Neural cell (in vitro differentiated cells): ENCODE data around the gene HIVEP2.

Experiments used
- EP300 ChIP-seq: fragments of 450-650 bp; conservative IDR thresholded peaks from 2 replicates; pipeline ENCODE4 v1.6.1; 2014; ENCODE audit warnings: antibody characterized with exemption, mild to moderate bottlenecking, moderate library complexity; ENCODE audit not compliant: poor library complexity, severe bottlenecking
- EZH2 ChIP-seq: fragments of 200-600, 300-800 bp; shearing (Covaris generic), sonication (generic); IDR thresholded peaks from 2 replicates; pipeline ENCODE4 v1.6.1; 2014; ENCODE audit warnings: antibody characterized with exemption, low read length, borderline replicate concordance, mild to moderate bottlenecking; ENCODE audit not compliant: insufficient read depth, poor library complexity, severe bottlenecking
- MXI1 ChIP-seq: fragments of 450-650 bp; conservative IDR thresholded peaks from 2 replicates; pipeline ENCODE4 v1.6.1; 2014; ENCODE audit warnings: antibody characterized with exemption, mild to moderate bottlenecking; ENCODE audit not compliant: poor library complexity, severe bottlenecking
- POLR2AphosphoS5 ChIP-seq: IDR thresholded peaks from 2 replicates; pipeline ENCODE4 v1.6.1; 2012
- RAD21 ChIP-seq: fragments of 450-650 bp; conservative IDR thresholded peaks from 2 replicates; pipeline ENCODE4 v1.6.1; 2014; ENCODE audit warnings: antibody characterized with exemption, mild to moderate bottlenecking, moderate library complexity
- SMC3 ChIP-seq: fragments of 450-650 bp; conservative IDR thresholded peaks from 2 replicates; pipeline ENCODE4 v1.6.1; 2014; ENCODE audit warnings: antibody characterized with exemption, mild to moderate bottlenecking, moderate library complexity; ENCODE audit not compliant: poor library complexity
- TAF1 ChIP-seq: IDR thresholded peaks from 2 replicates; pipeline ENCODE4 v1.6.1; 2012; ENCODE audit warnings: low read depth
- TF ChIP-seq, protein P1 (sequence below): fragments of 450-650 bp; IDR thresholded peaks from 2 replicates; pipeline ENCODE4 v1.5.1; 2014; ENCODE audit warnings: antibody characterized with exemption, mild to moderate bottlenecking, moderate library complexity; ENCODE audit not compliant: poor library complexity, severe bottlenecking
- TF ChIP-seq, protein P2 (sequence below): IDR thresholded peaks from 2 replicates; pipeline ENCODE4 v1.6.1; 2012; ENCODE audit warnings: borderline replicate concordance

DNA sequence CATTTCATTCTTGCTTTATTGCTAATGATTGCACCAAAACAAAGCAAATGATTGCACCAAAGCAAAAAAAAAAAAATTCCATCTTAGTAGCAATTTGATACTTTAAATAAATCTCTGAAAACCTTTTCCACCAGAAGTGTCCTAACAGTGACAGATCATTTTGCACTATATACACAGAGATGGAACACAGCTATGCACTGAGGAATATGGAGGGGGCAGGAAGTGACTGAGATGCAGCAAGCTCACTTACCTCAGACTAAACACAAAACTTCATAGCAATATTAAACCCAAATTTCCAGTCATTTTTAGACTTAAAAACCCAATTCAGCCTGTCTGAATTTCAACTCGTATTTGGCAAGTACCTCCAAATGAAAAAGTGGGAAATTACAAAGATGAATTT, 41.2 kb downstream of the HIVEP2 start:
- TF ChIP-seq, protein P1, sequence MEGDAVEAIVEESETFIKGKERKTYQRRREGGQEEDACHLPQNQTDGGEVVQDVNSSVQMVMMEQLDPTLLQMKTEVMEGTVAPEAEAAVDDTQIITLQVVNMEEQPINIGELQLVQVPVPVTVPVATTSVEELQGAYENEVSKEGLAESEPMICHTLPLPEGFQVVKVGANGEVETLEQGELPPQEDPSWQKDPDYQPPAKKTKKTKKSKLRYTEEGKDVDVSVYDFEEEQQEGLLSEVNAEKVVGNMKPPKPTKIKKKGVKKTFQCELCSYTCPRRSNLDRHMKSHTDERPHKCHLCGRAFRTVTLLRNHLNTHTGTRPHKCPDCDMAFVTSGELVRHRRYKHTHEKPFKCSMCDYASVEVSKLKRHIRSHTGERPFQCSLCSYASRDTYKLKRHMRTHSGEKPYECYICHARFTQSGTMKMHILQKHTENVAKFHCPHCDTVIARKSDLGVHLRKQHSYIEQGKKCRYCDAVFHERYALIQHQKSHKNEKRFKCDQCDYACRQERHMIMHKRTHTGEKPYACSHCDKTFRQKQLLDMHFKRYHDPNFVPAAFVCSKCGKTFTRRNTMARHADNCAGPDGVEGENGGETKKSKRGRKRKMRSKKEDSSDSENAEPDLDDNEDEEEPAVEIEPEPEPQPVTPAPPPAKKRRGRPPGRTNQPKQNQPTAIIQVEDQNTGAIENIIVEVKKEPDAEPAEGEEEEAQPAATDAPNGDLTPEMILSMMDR, result no peak
- TF ChIP-seq EP300, result no peak
- TF ChIP-seq EZH2, result no peak
- TF ChIP-seq TAF1, result no peak
- no peak for TF ChIP-seq POLR2AphosphoS5
- TF ChIP-seq RAD21, result no peak
- no peak for TF ChIP-seq SMC3
- TF ChIP-seq, protein P2, sequence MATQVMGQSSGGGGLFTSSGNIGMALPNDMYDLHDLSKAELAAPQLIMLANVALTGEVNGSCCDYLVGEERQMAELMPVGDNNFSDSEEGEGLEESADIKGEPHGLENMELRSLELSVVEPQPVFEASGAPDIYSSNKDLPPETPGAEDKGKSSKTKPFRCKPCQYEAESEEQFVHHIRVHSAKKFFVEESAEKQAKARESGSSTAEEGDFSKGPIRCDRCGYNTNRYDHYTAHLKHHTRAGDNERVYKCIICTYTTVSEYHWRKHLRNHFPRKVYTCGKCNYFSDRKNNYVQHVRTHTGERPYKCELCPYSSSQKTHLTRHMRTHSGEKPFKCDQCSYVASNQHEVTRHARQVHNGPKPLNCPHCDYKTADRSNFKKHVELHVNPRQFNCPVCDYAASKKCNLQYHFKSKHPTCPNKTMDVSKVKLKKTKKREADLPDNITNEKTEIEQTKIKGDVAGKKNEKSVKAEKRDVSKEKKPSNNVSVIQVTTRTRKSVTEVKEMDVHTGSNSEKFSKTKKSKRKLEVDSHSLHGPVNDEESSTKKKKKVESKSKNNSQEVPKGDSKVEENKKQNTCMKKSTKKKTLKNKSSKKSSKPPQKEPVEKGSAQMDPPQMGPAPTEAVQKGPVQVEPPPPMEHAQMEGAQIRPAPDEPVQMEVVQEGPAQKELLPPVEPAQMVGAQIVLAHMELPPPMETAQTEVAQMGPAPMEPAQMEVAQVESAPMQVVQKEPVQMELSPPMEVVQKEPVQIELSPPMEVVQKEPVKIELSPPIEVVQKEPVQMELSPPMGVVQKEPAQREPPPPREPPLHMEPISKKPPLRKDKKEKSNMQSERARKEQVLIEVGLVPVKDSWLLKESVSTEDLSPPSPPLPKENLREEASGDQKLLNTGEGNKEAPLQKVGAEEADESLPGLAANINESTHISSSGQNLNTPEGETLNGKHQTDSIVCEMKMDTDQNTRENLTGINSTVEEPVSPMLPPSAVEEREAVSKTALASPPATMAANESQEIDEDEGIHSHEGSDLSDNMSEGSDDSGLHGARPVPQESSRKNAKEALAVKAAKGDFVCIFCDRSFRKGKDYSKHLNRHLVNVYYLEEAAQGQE, result no peak
- TF ChIP-seq MXI1, result no peak
